ENCODE measurements around the gene SH3RF3. TPM values are rescaled to one million over a fixed set of nuclear protein-coding genes. Genes with fewer than 3 reads are reported as not detected.

Gene SH3RF3
- total and polyA plus RNA-seq, 10 of the 15 experiments (the other 5 are each of a cell fraction or from before 2014, with no cell fraction given): 0.08 to 8.8 (median 2.3) TPM

DNA sequence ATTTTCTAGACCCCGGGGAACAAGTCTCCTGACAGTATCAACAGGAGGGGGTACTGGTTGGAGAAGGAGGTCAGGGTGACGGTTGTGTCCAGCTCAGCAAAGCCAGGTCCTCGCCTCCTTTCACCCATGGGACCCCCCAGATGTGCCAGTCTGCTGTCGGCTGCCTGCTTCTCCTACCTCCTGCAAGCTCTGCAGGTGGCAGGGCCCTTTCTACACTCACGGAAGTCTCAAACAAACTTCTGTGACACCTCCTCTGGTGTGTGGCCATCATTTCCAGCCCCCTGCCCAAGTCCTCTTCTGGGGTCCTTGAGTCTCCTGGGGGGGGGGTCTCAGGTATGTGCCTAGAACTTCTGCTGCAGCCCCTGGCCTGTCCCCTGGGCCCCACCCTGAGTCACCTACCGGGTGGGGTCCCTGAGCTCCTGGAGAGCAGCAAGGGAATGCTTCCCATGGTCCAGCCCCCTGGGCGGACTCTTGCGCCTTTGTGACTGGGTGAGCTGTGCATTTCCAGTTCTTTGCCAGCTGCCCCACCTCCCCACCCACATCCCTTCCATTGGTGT lies 12.8 kb downstream of the SH3RF3 start:
- Histone ChIP-seq H3K9ac (ENCODE audit: control insufficient read depth, insufficient read depth, low read length) (no peak overlapping the region), H2AFZ (ENCODE audit: control insufficient read depth, low read depth, low read length) (no peak overlapping the region), H3K9me3 (replicated peaks; ENCODE audit: control insufficient read depth, insufficient read depth, low read length) (no peaks in the 10 kb centered on the region), H3K4me2 (ENCODE audit: control insufficient read depth, insufficient read depth) (no peak overlapping the region), H3K4me1 (ENCODE audit: control insufficient read depth, insufficient read depth, low read length) (peaks cover 27% of the 10 kb centered on the region), H3K4me3 (no peak overlapping the region), H3K27ac (ENCODE audit: control insufficient read depth, insufficient read depth) (no peak overlapping the region), H3K79me2 (ENCODE audit: control insufficient read depth, insufficient read depth, low read length) (peaks cover 3% of the 10 kb centered on the region), H3K36me3 (ENCODE audit: control insufficient read depth in 2 of 2, insufficient read depth in 2 of 2, low read length in 1 of 2) (peaks cover 0 to 1% of the 10 kb centered on the region in 2 experiments; a peak in 1 of 4 replicates), H4K20me1 (ENCODE audit: control insufficient read depth, insufficient read depth) (no peaks in the 10 kb centered on the region), H3K27me3 (replicated peaks in 1 of 2; ENCODE audit: control insufficient read depth in 2 of 2, insufficient read depth in 2 of 2, low read length in 1 of 2) (no peaks in the 10 kb centered on the region; a peak in 1 of 4 replicates)
- TF ChIP-seq, protein P1, sequence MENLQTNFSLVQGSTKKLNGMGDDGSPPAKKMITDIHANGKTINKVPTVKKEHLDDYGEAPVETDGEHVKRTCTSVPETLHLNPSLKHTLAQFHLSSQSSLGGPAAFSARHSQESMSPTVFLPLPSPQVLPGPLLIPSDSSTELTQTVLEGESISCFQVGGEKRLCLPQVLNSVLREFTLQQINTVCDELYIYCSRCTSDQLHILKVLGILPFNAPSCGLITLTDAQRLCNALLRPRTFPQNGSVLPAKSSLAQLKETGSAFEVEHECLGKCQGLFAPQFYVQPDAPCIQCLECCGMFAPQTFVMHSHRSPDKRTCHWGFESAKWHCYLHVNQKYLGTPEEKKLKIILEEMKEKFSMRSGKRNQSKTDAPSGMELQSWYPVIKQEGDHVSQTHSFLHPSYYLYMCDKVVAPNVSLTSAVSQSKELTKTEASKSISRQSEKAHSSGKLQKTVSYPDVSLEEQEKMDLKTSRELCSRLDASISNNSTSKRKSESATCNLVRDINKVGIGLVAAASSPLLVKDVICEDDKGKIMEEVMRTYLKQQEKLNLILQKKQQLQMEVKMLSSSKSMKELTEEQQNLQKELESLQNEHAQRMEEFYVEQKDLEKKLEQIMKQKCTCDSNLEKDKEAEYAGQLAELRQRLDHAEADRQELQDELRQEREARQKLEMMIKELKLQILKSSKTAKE (IDR thresholded peaks at IDR 0.05; ENCODE audit: low read depth, poor library complexity, severe bottlenecking): no peak
- no peak for TF ChIP-seq HDAC6 (IDR thresholded peaks at IDR 0.05; ENCODE audit: unreplicated experiment)
- TF ChIP-seq, protein P2, sequence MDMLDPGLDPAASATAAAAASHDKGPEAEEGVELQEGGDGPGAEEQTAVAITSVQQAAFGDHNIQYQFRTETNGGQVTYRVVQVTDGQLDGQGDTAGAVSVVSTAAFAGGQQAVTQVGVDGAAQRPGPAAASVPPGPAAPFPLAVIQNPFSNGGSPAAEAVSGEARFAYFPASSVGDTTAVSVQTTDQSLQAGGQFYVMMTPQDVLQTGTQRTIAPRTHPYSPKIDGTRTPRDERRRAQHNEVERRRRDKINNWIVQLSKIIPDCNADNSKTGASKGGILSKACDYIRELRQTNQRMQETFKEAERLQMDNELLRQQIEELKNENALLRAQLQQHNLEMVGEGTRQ (IDR thresholded peaks at IDR 0.05; ENCODE audit: borderline replicate concordance, low read depth, low read length): no peak
- no peak for TF ChIP-seq YBX1 (IDR thresholded peaks at IDR 0.05)
- no peak for TF ChIP-seq ZBED1 (IDR thresholded peaks at IDR 0.05; ENCODE audit: borderline replicate concordance)
- no peak for TF ChIP-seq SIX5 (IDR thresholded peaks at IDR 0.05; ENCODE audit: low read depth, low read length, severe bottlenecking)
- in situ Hi-C loops (cut with MboI): no loop called here
- FAIRE-seq: no peak
- no peak for DNase-seq (ENCODE audit: low read depth, low spot score)
- BruUV-seq (replicated peaks): no TSS peak
- RAD21 ChIA-PET (ENCODE audit: unreplicated experiment): no interaction called here
- POLR2A ChIA-PET: no interaction called here
- intact Hi-C loops (cut with micrococcal nuclease; ENCODE audit: unreplicated experiment): loop anchor here (2.0 to 10.0 kb wide), 2 partner anchors 73 to 463 kb away; no protein-coding TSS in a partner anchor
- SMC1A ChIA-PET (ENCODE audit: uncharacterized antibody, unreplicated experiment): interaction anchor here (1.1 to 1.8 kb wide), 2 partner anchors 10 to 53 kb away, joined by 4 read pairs; no protein-coding TSS in a partner anchor
- 62% methylated on average over 8 of the region's 8 CpGs for WGBS (ENCODE audit: insufficient coverage, insufficient replicate concordance, low lambda C conversion rate, missing lambda C conversion rate)
- ATAC-seq: no peak
- CTCF ChIA-PET: interaction anchor here (0.7 to 1.4 kb wide), 3 partner anchors 10 to 372 kb away, joined by 3 to 4 read pairs (median 3); no protein-coding TSS in a partner anchor

All from GM12878 (cell line).